Measurements from ENCODE around the gene ELL2. TPM values are rescaled to one million over a fixed set of nuclear protein-coding genes. Genes with fewer than 3 reads are reported as not detected.

Gene ELL2
- total RNA-seq, 6 experiments from 2014 or later = 74.3 to 96.4 (median 84.5) TPM

- ATAC-seq = peak in 2 of 4 donors; percentile 3
- TF ChIP-seq CTCF (IDR thresholded peaks at IDR 0.05) (no peak), POLR2A (IDR thresholded peaks at IDR 0.05) (no peak)
These were observed 78.2 kb downstream of the ELL2 start for GRCh38 chr5:95883185-95884016.

GRCh38 chr5:95881833-95882232, 79.8 kb downstream of the ELL2 start:
- ATAC-seq (peak in 3 of 4 donors; percentile 4 to 33 (median 17)), DNase-seq (peak in 1 of 3 donors; percentile 53)
- Histone ChIP-seq H3K4me3 (no peak overlapping the region), H3K27me3 (no peaks in the 10 kb centered on the region), H3K4me1 (peaks cover 0 to 40% (median 13%) of the 10 kb centered on the region in 4 donors), H3K36me3 (peaks cover 0 to 3% (median 0%) of the 10 kb centered on the region in 4 donors), H3K9me3 (no peaks in the 10 kb centered on the region), H3K27ac (peak overlapping the region; percentile 17 to 84 (median 83))
- TF ChIP-seq CTCF (IDR thresholded peaks at IDR 0.05) (no peak), POLR2A (IDR thresholded peaks at IDR 0.05) (no peak)
- 64% methylated on average over 5 of the region's 5 CpGs for WGBS (ENCODE audit: insufficient coverage, low coverage, low lambda C conversion rate, missing lambda C conversion rate)
- intact Hi-C loops (cut with DNase I) = loop anchor here in 1 of 2 donors (10.0 kb wide), 1 partner anchor 453 kb away; no protein-coding TSS in a partner anchor

More at GRCh38 chr5:95883185-95884016, 78.2 kb downstream of the ELL2 start:
- Histone ChIP-seq H3K4me3 (no peak overlapping the region), H3K27me3 (no peaks in the 10 kb centered on the region), H3K4me1 (peaks cover 0 to 35% (median 10%) of the 10 kb centered on the region in 4 donors), H3K36me3 (peaks cover 0 to 10% (median 0%) of the 10 kb centered on the region in 4 donors), H3K27ac (no peak overlapping the region), H3K9me3 (no peaks in the 10 kb centered on the region)
- intact Hi-C loops (cut with DNase I) = loop anchor here in 1 of 2 donors (10.0 kb wide), 1 partner anchor 451 kb away; no protein-coding TSS in a partner anchor
- WGBS (ENCODE audit: insufficient coverage, low coverage, low lambda C conversion rate, missing lambda C conversion rate) = 71% methylated on average over 3 of the region's 4 CpGs
- DNase-seq = no peak

DNA sequence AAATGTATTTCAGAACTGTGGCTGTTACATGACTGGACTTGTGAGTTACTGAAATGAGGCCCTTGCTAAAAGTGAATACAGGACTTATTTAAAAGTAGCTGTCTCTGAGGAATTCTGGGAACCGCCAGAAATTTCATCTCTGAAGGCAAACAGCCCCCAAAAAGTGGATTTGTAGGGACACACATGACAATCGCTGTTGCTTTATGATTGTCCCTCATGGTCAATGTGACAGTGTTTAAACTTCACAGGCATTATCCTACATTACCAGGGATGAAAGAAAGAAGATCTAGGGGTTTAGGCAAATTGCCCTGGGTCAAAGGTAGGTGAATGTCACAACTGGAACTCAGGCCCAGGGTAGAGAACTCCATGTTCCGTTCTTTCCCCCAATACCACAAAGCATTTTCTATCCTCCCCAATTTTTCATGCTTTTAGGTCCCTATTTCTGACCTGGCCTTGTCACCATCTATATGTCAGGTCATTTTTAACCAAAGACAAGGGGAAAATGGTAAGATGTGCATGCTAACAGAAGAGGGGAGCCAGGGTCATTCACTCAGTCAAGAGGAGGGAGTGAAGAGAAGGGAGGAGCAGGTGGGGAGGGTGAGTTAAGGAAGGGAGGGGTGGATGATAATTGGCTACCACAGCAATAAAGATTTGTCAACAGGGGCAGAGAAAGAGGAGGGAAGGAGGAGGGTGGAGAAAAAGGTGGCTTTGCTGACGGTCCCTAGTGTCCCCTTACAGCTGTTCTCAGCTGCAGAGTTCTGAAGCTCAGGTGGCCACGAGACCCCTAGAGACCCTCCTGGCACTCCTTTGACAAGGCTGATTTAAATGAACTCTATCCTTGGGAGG, 81.3 kb downstream of the ELL2 start:
- no peak overlapping the region for H3K4me3 ChIP-seq
- TF ChIP-seq POLR2A (IDR thresholded peaks at IDR 0.05) (no peak), CTCF (IDR thresholded peaks at IDR 0.05) (no peak)
- intact Hi-C loops (cut with DNase I) = loop anchor here in 1 of 2 donors (10.0 kb wide), 1 partner anchor 454 kb away; no protein-coding TSS in a partner anchor
- H3K9me3 ChIP-seq = no peaks in the 10 kb centered on the region
- no peaks in the 10 kb centered on the region for H3K27me3 ChIP-seq
- H3K4me1 ChIP-seq = peaks cover 0 to 48% (median 19%) of the 10 kb centered on the region in 4 donors
- H3K27ac ChIP-seq = peak overlapping the region; percentile 61 to 84 (median 83)
- no peaks in the 10 kb centered on the region for H3K36me3 ChIP-seq
- DNase-seq = no peak
- 68% methylated on average over 5 of the region's 5 CpGs for WGBS (ENCODE audit: insufficient coverage, low coverage, low lambda C conversion rate, missing lambda C conversion rate)
- ATAC-seq = peak in 1 of 4 donors; percentile 46

DNA sequence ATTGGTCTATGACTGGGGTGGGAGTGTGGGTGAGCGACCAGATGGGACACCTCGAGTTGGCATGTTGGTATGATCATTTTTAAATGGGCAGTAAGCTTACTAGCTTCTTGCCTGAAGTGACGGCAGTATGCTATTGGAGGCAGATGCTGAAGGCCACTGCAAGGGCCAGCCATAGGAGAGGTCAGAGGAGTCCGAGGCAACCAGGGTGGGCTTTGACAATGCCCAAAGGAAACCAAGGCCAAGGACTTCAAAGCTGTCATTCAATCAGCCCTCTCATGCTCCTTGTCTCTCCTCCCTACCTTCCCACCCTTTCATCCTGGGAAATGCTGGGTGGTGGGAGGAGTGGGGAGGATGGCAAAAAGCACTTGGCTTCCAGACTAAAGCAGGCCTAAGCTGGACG, 82.0 kb downstream of the ELL2 start:
- 78% methylated on average over 2 of the region's 5 CpGs for WGBS (ENCODE audit: insufficient coverage, low coverage, low lambda C conversion rate, missing lambda C conversion rate)
- H3K4me1 ChIP-seq = peaks cover 0 to 48% (median 19%) of the 10 kb centered on the region in 4 donors
- ATAC-seq (peak in 1 of 4 donors; percentile 2), DNase-seq (no peak)
- no peaks in the 10 kb centered on the region for H3K9me3 ChIP-seq
- no peak overlapping the region for H3K4me3 ChIP-seq
- TF ChIP-seq CTCF (IDR thresholded peaks at IDR 0.05) (no peak), POLR2A (IDR thresholded peaks at IDR 0.05) (no peak)
- H3K27ac ChIP-seq = peak overlapping the region; percentile 61 to 84 (median 83)
- H3K36me3 ChIP-seq = no peaks in the 10 kb centered on the region
- H3K27me3 ChIP-seq = no peaks in the 10 kb centered on the region
- intact Hi-C loops (cut with DNase I) = loop anchor here in 1 of 2 donors (10.0 kb wide), 1 partner anchor 455 kb away; no protein-coding TSS in a partner anchor
